ENCODE results near the gene BBC3.

BBC3 gene

GRCh38 chr19:47243776-47244547, 13.0 kb upstream of the BBC3 start:
- TF ChIP-seq FOXP2 (optimal IDR thresholded peaks at IDR 0.05; ENCODE audit: borderline replicate concordance, extremely low read depth, extremely low read length, insufficient read depth) (peak; percentile 95), POLR2AphosphoS5 (IDR thresholded peaks at IDR 0.05; ENCODE audit: low read depth, low read length) (no peak), SIN3A (IDR thresholded peaks at IDR 0.05; ENCODE audit: borderline replicate concordance, insufficient read depth, low read length) (no peak), REST (IDR thresholded peaks at IDR 0.05; ENCODE audit: insufficient read depth in 1 of 2, low read depth in 2 of 2, low read length in 2 of 2) (peak in 1 of 2 experiments; percentile 59; a peak in 2 of 4 replicates)

- TF ChIP-seq SIN3A (IDR thresholded peaks at IDR 0.05; ENCODE audit: borderline replicate concordance, insufficient read depth, low read length) (no peak), TAF1 (IDR thresholded peaks at IDR 0.05; ENCODE audit: borderline replicate concordance, insufficient read depth, low read length) (no peak), REST (IDR thresholded peaks at IDR 0.05; ENCODE audit: insufficient read depth in 1 of 2, low read depth in 2 of 2, low read length in 2 of 2) (no peak), POLR2AphosphoS5 (IDR thresholded peaks at IDR 0.05; ENCODE audit: low read depth, low read length) (no peak), FOXP2 (optimal IDR thresholded peaks at IDR 0.05; ENCODE audit: borderline replicate concordance, extremely low read depth, extremely low read length, insufficient read depth) (no peak)
Measured at GRCh38 chr19:47243364-47243775, 12.4 kb upstream of the BBC3 start.

- TF ChIP-seq REST (IDR thresholded peaks at IDR 0.05; ENCODE audit: insufficient read depth in 1 of 2, low read depth in 2 of 2, low read length in 2 of 2) (no peak), TAF1 (IDR thresholded peaks at IDR 0.05; ENCODE audit: borderline replicate concordance, insufficient read depth, low read length) (no peak), SIN3A (IDR thresholded peaks at IDR 0.05; ENCODE audit: borderline replicate concordance, insufficient read depth, low read length) (no peak)
Measured at GRCh38 chr19:47241919-47242577, 11.0 kb upstream of the BBC3 start.

GRCh38 chr19:47240996-47241918, 10.3 kb upstream of the BBC3 start:
- no peak for TF ChIP-seq POLR2AphosphoS5 (IDR thresholded peaks at IDR 0.05; ENCODE audit: low read depth, low read length)
- peak; percentile 92 for TF ChIP-seq FOXP2 (optimal IDR thresholded peaks at IDR 0.05; ENCODE audit: borderline replicate concordance, extremely low read depth, extremely low read length, insufficient read depth)
- TF ChIP-seq TAF1 (IDR thresholded peaks at IDR 0.05; ENCODE audit: borderline replicate concordance, insufficient read depth, low read length) = no peak

- TF ChIP-seq REST (IDR thresholded peaks at IDR 0.05; ENCODE audit: insufficient read depth in 1 of 2, low read depth in 2 of 2, low read length in 2 of 2) (no peak), FOXP2 (optimal IDR thresholded peaks at IDR 0.05; ENCODE audit: borderline replicate concordance, extremely low read depth, extremely low read length, insufficient read depth) (no peak), POLR2AphosphoS5 (IDR thresholded peaks at IDR 0.05; ENCODE audit: low read depth, low read length) (no peak), TAF1 (IDR thresholded peaks at IDR 0.05; ENCODE audit: borderline replicate concordance, insufficient read depth, low read length) (no peak), SIN3A (IDR thresholded peaks at IDR 0.05; ENCODE audit: borderline replicate concordance, insufficient read depth, low read length) (no peak)
Measured at GRCh38 chr19:47240556-47240955, 9.6 kb upstream of the BBC3 start.

All from PFSK-1 (cell line).